Measurements from ENCODE around the gene RRAD. TPM values are rescaled to one million over a fixed set of nuclear protein-coding genes. Genes with fewer than 3 reads are reported as not detected.

The RRAD gene
- total and polyA plus RNA-seq, 7 donors, result 164 to 2,869 (median 304) TPM

GRCh38 chr16:66880288-66881013 lies 44.9 kb downstream of the RRAD start, which contains the start of gene PDP2:
Gene PDP2 (plus strand): TSS chr16:66880515. CDS start chr16:66884285, 3,770 bp downstream.
- peak; percentile 93 to 96 for DNase-seq
- intact Hi-C loops (cut with DNase I), result no loop called here
- WGBS, 3 donors, result 0 to 1% (median 1%) methylated on average over 39 to 58 of the region's 58 CpGs
- Histone ChIP-seq H3K4me3 (peak within 1 kb of the TSS; percentile 97), H3K4me1 (no peaks in the 10 kb centered on the region), H3K27me3 (ENCODE audit: insufficient read depth in 3 of 3, low read length in 2 of 3) (no peaks in the 10 kb centered on the region), H3K36me3 (ENCODE audit: insufficient read depth in 1 of 2, low read depth in 1 of 2) (peaks cover 0 to 22% of the 10 kb centered on the region in 2 donors), H3K9me3 (no peaks in the 10 kb centered on the region), H3K27ac (peak within 1 kb of the TSS; percentile 79)
- ATAC-seq, result peak; percentile 96 to 98 (median 98)
- no peak for TF ChIP-seq CTCF (IDR thresholded peaks at IDR 0.05)

GRCh38 chr16:66878067-66878466 lies 47.3 kb downstream of the RRAD start:
- TF ChIP-seq CTCF (IDR thresholded peaks at IDR 0.05), result no peak
- H3K27ac ChIP-seq, result no peak overlapping the region
- intact Hi-C loops (cut with DNase I), result no loop called here
- H3K9me3 ChIP-seq, result no peaks in the 10 kb centered on the region
- no peaks in the 10 kb centered on the region for H3K4me1 ChIP-seq
- no peaks in the 10 kb centered on the region for H3K36me3 ChIP-seq (ENCODE audit: insufficient read depth in 1 of 2, low read depth in 1 of 2)
- H3K27me3 ChIP-seq (ENCODE audit: insufficient read depth in 3 of 3, low read length in 2 of 3), result no peaks in the 10 kb centered on the region
- H3K4me3 ChIP-seq, result no peak overlapping the region
- DNase-seq, result no peak
- 54 to 63% (median 61%) methylated on average over 5 of the region's 5 CpGs for WGBS, 3 donors
- ATAC-seq, result no peak

- H3K27ac ChIP-seq, result no peak overlapping the region
These were observed 51.1 kb downstream of the RRAD start for GRCh38 chr16:66874079-66874775.

GRCh38 chr16:66873685-66874055 lies 51.7 kb downstream of the RRAD start:
- no peak overlapping the region for H3K27ac ChIP-seq
- ATAC-seq (no peak), DNase-seq (no peak)
- intact Hi-C loops (cut with DNase I), result loop anchor here in 1 of 2 donors (5.0 kb wide), 2 partner anchors 221 to 466 kb away; no protein-coding TSS in a partner anchor
- H3K4me3 ChIP-seq, result no peak overlapping the region
- H3K36me3 ChIP-seq (ENCODE audit: insufficient read depth in 1 of 2, low read depth in 1 of 2), result no peaks in the 10 kb centered on the region
- no peaks in the 10 kb centered on the region for H3K9me3 ChIP-seq
- no peak for TF ChIP-seq CTCF (IDR thresholded peaks at IDR 0.05)
- no peaks in the 10 kb centered on the region for H3K27me3 ChIP-seq (ENCODE audit: insufficient read depth in 3 of 3, low read length in 2 of 3)
- H3K4me1 ChIP-seq, result peaks cover 4% of the 10 kb centered on the region

More at GRCh38 chr16:66874079-66874775, 51.1 kb downstream of the RRAD start:
- Histone ChIP-seq H3K27me3 (ENCODE audit: insufficient read depth in 3 of 3, low read length in 2 of 3) (no peaks in the 10 kb centered on the region), H3K36me3 (ENCODE audit: insufficient read depth in 1 of 2, low read depth in 1 of 2) (no peaks in the 10 kb centered on the region), H3K4me1 (peaks cover 4% of the 10 kb centered on the region), H3K9me3 (no peaks in the 10 kb centered on the region), H3K4me3 (no peak overlapping the region)
- 72 to 80% (median 80%) methylated on average over 1 of the region's 1 CpG for WGBS, 3 donors
- TF ChIP-seq CTCF (IDR thresholded peaks at IDR 0.05), result no peak
- DNase-seq (no peak), ATAC-seq (no peak)
- intact Hi-C loops (cut with DNase I), result loop anchor here in 1 of 2 donors (5.0 kb wide), 2 partner anchors 222 to 467 kb away; no protein-coding TSS in a partner anchor
